Lower leg skin (tissue), 3 donors: Measurements from ENCODE around the gene FUT1.

Source experiments
- POLR2A ChIP-seq, 2 donors: fragments of 450-650 bp; IDR thresholded peaks; one replicate each; pipeline ENCODE4 v1.6.1; 2016 to 2017; ENCODE audit warnings: antibody characterized with exemption in 2 of 2, mild to moderate bottlenecking in 1 of 2, moderate library complexity in 1 of 2
- TF ChIP-seq, protein P1 (sequence below), 3 donors: fragments of 450-650 bp; IDR thresholded peaks; one replicate each; pipeline ENCODE4 v1.5.1; 2016; ENCODE audit warnings: antibody characterized with exemption in 3 of 3, mild to moderate bottlenecking in 3 of 3, moderate library complexity in 2 of 3

DNA sequence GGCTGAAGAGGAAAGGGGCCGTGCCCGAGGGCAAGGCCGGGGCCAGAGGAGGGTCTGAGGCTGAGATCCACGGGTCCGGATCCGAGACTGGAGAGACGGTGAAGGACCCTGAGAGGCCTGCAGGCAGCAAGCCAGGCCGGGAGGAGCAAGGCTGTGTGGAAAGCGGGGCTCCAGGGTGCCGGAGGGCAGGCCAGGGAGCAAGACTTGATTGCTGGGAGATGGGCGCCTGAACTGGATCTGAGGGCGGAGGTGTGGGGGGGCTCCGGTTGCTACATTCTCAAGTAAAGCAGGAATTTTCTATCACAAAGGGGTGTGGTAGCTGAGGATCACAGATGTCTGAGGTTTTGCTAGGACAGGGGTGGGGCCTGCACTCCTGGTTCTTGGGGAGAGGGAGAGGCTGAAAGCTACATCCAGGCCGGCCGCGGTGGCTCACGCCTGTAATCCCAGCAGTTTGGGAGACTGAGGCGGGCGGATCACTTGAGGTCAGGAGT is 36.7 kb downstream of the FUT1 start:
- TF ChIP-seq, protein P1, sequence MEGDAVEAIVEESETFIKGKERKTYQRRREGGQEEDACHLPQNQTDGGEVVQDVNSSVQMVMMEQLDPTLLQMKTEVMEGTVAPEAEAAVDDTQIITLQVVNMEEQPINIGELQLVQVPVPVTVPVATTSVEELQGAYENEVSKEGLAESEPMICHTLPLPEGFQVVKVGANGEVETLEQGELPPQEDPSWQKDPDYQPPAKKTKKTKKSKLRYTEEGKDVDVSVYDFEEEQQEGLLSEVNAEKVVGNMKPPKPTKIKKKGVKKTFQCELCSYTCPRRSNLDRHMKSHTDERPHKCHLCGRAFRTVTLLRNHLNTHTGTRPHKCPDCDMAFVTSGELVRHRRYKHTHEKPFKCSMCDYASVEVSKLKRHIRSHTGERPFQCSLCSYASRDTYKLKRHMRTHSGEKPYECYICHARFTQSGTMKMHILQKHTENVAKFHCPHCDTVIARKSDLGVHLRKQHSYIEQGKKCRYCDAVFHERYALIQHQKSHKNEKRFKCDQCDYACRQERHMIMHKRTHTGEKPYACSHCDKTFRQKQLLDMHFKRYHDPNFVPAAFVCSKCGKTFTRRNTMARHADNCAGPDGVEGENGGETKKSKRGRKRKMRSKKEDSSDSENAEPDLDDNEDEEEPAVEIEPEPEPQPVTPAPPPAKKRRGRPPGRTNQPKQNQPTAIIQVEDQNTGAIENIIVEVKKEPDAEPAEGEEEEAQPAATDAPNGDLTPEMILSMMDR (IDR thresholded peaks at IDR 0.05), result no peak
- TF ChIP-seq POLR2A (IDR thresholded peaks at IDR 0.05), result no peak
